MCF 10A (cell line): Measurements from ENCODE around the gene DHX35. TPM values are rescaled to one million over a fixed set of nuclear protein-coding genes. Genes with fewer than 3 reads are reported as not detected.

Source experiments
- BruUV-seq: library from RNA; stranded (reverse); fragments of 400-500 nt; replicated peaks from 2 replicates; lab custom pipeline; 2021; lab: Mats Ljungman, UMichigan
- CTCF ChIA-PET: fragments of 300-600 bp; sonication (Branson Sonifier 250); formaldehyde crosslinking; extraction: SDS; loops from one replicate; lab custom pipeline; 2021; ENCODE audit warnings: antibody characterized with exemption, inconsistent platforms; lab: Yijun Ruan, JAX
- POLR2A ChIA-PET: fragments of 300-600, 350-650 bp; sonication (Branson Sonifier 250); formaldehyde crosslinking; extraction: SDS; loops from one replicate; lab custom pipeline; 2020; ENCODE audit warnings: antibody characterized with exemption, inconsistent platforms; lab: Yijun Ruan, JAX
- DNase-seq: peaks from one replicate; pipeline ENCODE4 v3.0.0-alpha.2; 2018; ENCODE audit not compliant: unreplicated experiment
- H3K27ac Mint-ChIP-seq: one replicate; pipeline ENCODE4 v1.8.0; 2022; ENCODE audit warnings: mild to moderate bottlenecking, low read depth, mixed read lengths; ENCODE audit not compliant: unreplicated experiment
- H3K27me3 Mint-ChIP-seq: one replicate; pipeline ENCODE4 v1.8.0; 2022; ENCODE audit warnings: mixed read lengths; ENCODE audit not compliant: insufficient read depth, unreplicated experiment
- H3K36me3 Mint-ChIP-seq: one replicate; pipeline ENCODE4 v1.8.0; 2022; ENCODE audit warnings: mild to moderate bottlenecking, moderate library complexity, mixed read lengths; ENCODE audit not compliant: insufficient read depth, unreplicated experiment
- H3K4me1 Mint-ChIP-seq: one replicate; pipeline ENCODE4 v1.8.0; 2022; ENCODE audit warnings: mixed read lengths; ENCODE audit not compliant: insufficient read depth, unreplicated experiment
- H3K4me3 Mint-ChIP-seq: one replicate; pipeline ENCODE4 v1.8.0; 2022; ENCODE audit warnings: mild to moderate bottlenecking, moderate library complexity, mixed read lengths; ENCODE audit not compliant: unreplicated experiment
- H3K9me3 Mint-ChIP-seq: one replicate; pipeline ENCODE4 v1.8.0; 2022; ENCODE audit warnings: mixed read lengths; ENCODE audit not compliant: unreplicated experiment
- intact Hi-C: fragments of 100-400 bp; cut with micrococcal nuclease; formaldehyde crosslinking; loops from 2 replicates; pipeline ENCODE4 v1.14.1; 2022
- total RNA-seq: library from RNA; stranded (reverse); gene quantifications from 2 replicates; pipeline ENCODE4 v1.2.3, GENCODE V29; 2022
- TF ChIP-seq, protein P1 (sequence below): fragments of 200-600 bp; IDR thresholded peaks from one replicate; pipeline ENCODE4 v1.8.0; 2022; ENCODE audit warnings: antibody characterized with exemption, mild to moderate bottlenecking; ENCODE audit not compliant: unreplicated experiment

Gene DHX35
- total RNA-seq, 1 experiment from 2014 or later: 7.8 TPM

DNA sequence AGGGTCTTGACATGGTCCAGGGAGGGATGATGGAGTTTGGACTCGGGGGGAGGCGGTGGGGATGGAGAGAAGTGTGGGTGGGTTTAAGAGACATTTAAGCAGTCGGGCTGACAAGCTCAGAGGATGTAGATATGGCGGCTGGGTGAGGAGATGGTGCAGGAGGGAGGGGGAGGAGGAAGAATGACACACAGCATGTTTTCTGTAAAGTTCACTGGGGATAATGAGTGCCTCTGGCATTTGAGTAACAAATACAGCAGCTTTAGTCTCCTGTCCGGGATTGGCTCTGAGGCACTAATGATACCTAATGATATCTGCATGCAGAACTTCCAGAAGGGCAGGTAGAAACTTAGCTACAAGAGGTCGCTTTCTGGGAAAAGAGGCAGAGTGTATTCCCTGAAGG is 107.8 kb downstream of the DHX35 start:
- Mint-ChIP-seq H3K4me3 (no peak overlapping the region), H3K36me3 (no peaks in the 10 kb centered on the region), H3K27me3 (peaks cover 10% of the 10 kb centered on the region), H3K4me1 (peaks cover 16% of the 10 kb centered on the region), H3K9me3 (peaks cover 7% of the 10 kb centered on the region), H3K27ac (no peak overlapping the region)
- BruUV-seq: no TSS peak
- ChIA-PET CTCF (interaction anchor here (0.5 to 15.1 kb wide), 10 partner anchors 11 to 149 kb away, joined by 3 to 234 read pairs (median 3); no protein-coding TSS in a partner anchor), POLR2A (interaction anchor here (0.8 to 1.1 kb wide), 4 partner anchors 9 to 756 kb away, joined by 3 read pairs; no protein-coding TSS in a partner anchor)
- intact Hi-C loops: no loop called here
- DNase-seq: peak; percentile 33
- TF ChIP-seq, protein P1, sequence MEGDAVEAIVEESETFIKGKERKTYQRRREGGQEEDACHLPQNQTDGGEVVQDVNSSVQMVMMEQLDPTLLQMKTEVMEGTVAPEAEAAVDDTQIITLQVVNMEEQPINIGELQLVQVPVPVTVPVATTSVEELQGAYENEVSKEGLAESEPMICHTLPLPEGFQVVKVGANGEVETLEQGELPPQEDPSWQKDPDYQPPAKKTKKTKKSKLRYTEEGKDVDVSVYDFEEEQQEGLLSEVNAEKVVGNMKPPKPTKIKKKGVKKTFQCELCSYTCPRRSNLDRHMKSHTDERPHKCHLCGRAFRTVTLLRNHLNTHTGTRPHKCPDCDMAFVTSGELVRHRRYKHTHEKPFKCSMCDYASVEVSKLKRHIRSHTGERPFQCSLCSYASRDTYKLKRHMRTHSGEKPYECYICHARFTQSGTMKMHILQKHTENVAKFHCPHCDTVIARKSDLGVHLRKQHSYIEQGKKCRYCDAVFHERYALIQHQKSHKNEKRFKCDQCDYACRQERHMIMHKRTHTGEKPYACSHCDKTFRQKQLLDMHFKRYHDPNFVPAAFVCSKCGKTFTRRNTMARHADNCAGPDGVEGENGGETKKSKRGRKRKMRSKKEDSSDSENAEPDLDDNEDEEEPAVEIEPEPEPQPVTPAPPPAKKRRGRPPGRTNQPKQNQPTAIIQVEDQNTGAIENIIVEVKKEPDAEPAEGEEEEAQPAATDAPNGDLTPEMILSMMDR: no peak

DNA sequence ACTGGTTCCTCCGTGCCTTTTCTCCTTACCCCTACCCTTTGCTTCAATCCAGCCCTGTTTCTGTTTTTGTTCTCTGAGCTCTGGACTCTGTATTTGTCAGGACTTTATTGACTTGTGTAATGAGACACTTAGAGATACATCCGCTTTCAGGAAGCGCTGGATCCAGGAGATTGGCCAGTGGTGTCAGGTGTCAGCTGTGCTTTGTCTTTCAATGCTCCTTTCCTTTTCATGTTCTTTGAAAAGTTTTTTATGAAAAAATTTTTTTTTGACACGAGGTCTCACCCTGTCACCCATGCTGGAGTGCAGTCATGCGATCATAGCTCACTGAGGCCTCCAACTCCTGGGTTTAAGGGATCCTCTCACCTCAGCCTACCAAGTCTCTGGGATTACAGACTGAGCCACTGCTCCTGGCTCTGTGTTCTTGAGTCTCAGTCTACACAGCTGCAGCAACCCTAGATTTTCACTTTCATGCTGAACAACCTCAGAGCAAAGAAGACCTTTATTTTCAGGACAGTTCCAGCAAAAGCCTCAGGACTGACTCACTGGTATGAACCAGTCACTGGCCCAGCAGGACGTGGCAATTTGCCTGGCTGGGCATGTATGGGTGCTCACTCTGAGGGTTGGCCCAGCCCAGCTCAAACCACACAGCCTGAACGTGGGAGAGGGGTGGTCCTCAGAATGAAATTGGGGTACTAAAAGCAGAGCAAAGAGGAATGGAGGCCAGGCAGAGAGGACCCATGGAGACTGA is 108.5 kb downstream of the DHX35 start:
- intact Hi-C loops: no loop called here
- H3K27me3 Mint-ChIP-seq: peaks cover 13% of the 10 kb centered on the region
- no peaks in the 10 kb centered on the region for H3K36me3 Mint-ChIP-seq
- H3K9me3 Mint-ChIP-seq: peaks cover 7% of the 10 kb centered on the region
- peak; percentile 71 for DNase-seq
- ChIA-PET CTCF (interaction anchor here (0.5 to 15.1 kb wide), 8 partner anchors 10 to 412 kb away, joined by 3 to 234 read pairs (median 4); no protein-coding TSS in a partner anchor), POLR2A (interaction anchor here (0.6 to 1.1 kb wide), 6 partner anchors 8 to 755 kb away, joined by 3 read pairs; no protein-coding TSS in a partner anchor)
- BruUV-seq: no TSS peak
- no peak overlapping the region for H3K4me3 Mint-ChIP-seq
- no peak overlapping the region for H3K27ac Mint-ChIP-seq
- TF ChIP-seq, protein P1: no peak
- H3K4me1 Mint-ChIP-seq: peaks cover 16% of the 10 kb centered on the region

DNA sequence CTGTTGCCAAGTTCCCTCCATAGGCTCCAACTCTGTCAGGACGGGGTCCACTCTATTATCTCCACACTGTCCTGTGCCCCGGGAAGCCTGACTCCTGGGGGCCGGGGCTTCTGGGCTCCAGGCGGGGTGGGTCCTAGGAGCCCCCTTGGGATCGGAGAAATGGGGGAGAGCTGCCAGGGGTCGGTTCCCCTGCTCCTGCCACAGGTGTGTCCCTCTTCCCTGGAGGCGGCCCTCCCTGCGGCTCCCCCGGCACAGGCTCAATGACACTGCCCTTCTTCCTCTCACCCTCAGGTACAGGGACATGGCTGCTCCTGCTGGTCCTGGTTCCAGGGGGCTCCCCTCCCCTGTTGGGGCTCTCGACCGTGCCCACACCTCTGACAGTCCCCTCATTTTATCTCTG is 110.0 kb downstream of the DHX35 start:
- peaks cover 7% of the 10 kb centered on the region for H3K9me3 Mint-ChIP-seq
- intact Hi-C loops: no loop called here
- ChIA-PET POLR2A (interaction anchor here (0.7 kb wide), 1 partner anchor 24 kb away, joined by 4 read pairs; no protein-coding TSS in a partner anchor), CTCF (interaction anchor here (0.6 to 15.1 kb wide), 5 partner anchors 9 to 801 kb away, joined by 3 to 234 read pairs (median 6); no protein-coding TSS in a partner anchor)
- no peak overlapping the region for H3K27ac Mint-ChIP-seq
- DNase-seq: no peak
- TF ChIP-seq, protein P1: no peak
- H3K4me1 Mint-ChIP-seq: peaks cover 16% of the 10 kb centered on the region
- H3K36me3 Mint-ChIP-seq: no peaks in the 10 kb centered on the region
- no peak overlapping the region for H3K4me3 Mint-ChIP-seq
- H3K27me3 Mint-ChIP-seq: peaks cover 27% of the 10 kb centered on the region
- no TSS peak for BruUV-seq

DNA sequence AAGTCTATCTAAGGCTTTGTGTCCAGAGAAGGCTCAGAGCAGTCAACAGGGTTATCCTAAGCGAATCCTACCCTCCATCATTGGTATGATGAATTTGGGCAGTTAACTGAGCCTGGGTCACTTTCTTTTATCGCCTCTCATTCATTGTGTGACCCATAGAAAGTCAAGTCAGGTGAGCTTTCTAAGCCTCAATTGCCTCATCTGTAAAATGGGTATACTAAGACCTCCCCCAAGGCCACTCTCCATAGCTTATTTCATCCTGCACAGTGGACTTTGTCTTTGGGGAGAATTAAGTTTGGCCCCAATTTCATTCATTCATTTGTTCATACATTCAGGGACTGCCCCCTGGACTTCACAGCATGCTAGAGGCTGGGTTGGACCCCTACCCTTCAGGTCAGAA is 110.5 kb downstream of the DHX35 start:
- Mint-ChIP-seq H3K9me3 (peaks cover 7% of the 10 kb centered on the region), H3K27ac (no peak overlapping the region), H3K4me3 (no peak overlapping the region), H3K36me3 (no peaks in the 10 kb centered on the region), H3K4me1 (peaks cover 16% of the 10 kb centered on the region), H3K27me3 (peaks cover 33% of the 10 kb centered on the region)
- TF ChIP-seq, protein P1: no peak
- no peak for DNase-seq
- BruUV-seq: no TSS peak
- ChIA-PET POLR2A (no interaction called here), CTCF (interaction anchor here (0.7 to 15.1 kb wide), 4 partner anchors 8 to 801 kb away, joined by 3 to 234 read pairs (median 82); no protein-coding TSS in a partner anchor)
- intact Hi-C loops: no loop called here
